HG02943 (cell line): ENCODE results near the gene SLC9A1.
"Not testable (repeated sequence)": the region's sequence is repeated elsewhere in the genome, so short reads cannot be mapped to it uniquely, and the experiment has no call there.

Experiments
- ATAC-seq: cut with Tn5 transposase; IDR thresholded peaks from one replicate; pipeline ENCODE4 v1.9.1; 2021; ENCODE audit warnings: mild to moderate bottlenecking, low read depth, moderate library complexity; ENCODE audit not compliant: unreplicated experiment

The SLC9A1 gene

GRCh38 chr1:27135541-27136235, 19.2 kb downstream of the SLC9A1 start:
- no peak for ATAC-seq

- ATAC-seq = no peak
These were observed 20.9 kb downstream of the SLC9A1 start for GRCh38 chr1:27133991-27134390.

GRCh38 chr1:27133158-27133557, 21.8 kb downstream of the SLC9A1 start:
- ATAC-seq = no peak

GRCh38 chr1:27132624-27133023, 22.3 kb downstream of the SLC9A1 start:
- no peak for ATAC-seq

- no peak for ATAC-seq
These were observed 22.8 kb downstream of the SLC9A1 start for GRCh38 chr1:27132147-27132546.

- no peak for ATAC-seq
These were observed 24.1 kb downstream of the SLC9A1 start for GRCh38 chr1:27130798-27131197.

- no peak for ATAC-seq
These were observed 25.7 kb downstream of the SLC9A1 start for GRCh38 chr1:27129225-27129624.

GRCh38 chr1:27127419-27127818, 27.5 kb downstream of the SLC9A1 start:
- ATAC-seq = no peak

GRCh38 chr1:27126391-27126790, 28.5 kb downstream of the SLC9A1 start:
- ATAC-seq = no peak

- not testable (repeated sequence) for ATAC-seq
These were observed 29.8 kb downstream of the SLC9A1 start for GRCh38 chr1:27125125-27125524.

- ATAC-seq = no peak
These were observed 30.5 kb downstream of the SLC9A1 start for GRCh38 chr1:27124405-27124804.

GRCh38 chr1:27122652-27123051, 32.3 kb downstream of the SLC9A1 start:
- no peak for ATAC-seq

GRCh38 chr1:27120854-27121253, 34.1 kb downstream of the SLC9A1 start:
- no peak for ATAC-seq

- no peak for ATAC-seq
These were observed 36.6 kb downstream of the SLC9A1 start for GRCh38 chr1:27118440-27118689.

- no peak for ATAC-seq
These were observed 37.0 kb downstream of the SLC9A1 start for GRCh38 chr1:27117733-27118439.

GRCh38 chr1:27116697-27117096, 38.2 kb downstream of the SLC9A1 start:
- ATAC-seq = no peak

GRCh38 chr1:27116232-27116631, 38.7 kb downstream of the SLC9A1 start:
- no peak for ATAC-seq

GRCh38 chr1:27114546-27114945, 40.4 kb downstream of the SLC9A1 start:
- no peak for ATAC-seq

- ATAC-seq = no peak
These were observed 41.1 kb downstream of the SLC9A1 start for GRCh38 chr1:27113861-27114260.

GRCh38 chr1:27111626-27112573, 43.0 kb downstream of the SLC9A1 start:
- ATAC-seq = no peak

GRCh38 chr1:27109103-27109822, 45.7 kb downstream of the SLC9A1 start:
- no peak for ATAC-seq
